ENCODE results near the gene MAP3K13.

Gene MAP3K13

DNA sequence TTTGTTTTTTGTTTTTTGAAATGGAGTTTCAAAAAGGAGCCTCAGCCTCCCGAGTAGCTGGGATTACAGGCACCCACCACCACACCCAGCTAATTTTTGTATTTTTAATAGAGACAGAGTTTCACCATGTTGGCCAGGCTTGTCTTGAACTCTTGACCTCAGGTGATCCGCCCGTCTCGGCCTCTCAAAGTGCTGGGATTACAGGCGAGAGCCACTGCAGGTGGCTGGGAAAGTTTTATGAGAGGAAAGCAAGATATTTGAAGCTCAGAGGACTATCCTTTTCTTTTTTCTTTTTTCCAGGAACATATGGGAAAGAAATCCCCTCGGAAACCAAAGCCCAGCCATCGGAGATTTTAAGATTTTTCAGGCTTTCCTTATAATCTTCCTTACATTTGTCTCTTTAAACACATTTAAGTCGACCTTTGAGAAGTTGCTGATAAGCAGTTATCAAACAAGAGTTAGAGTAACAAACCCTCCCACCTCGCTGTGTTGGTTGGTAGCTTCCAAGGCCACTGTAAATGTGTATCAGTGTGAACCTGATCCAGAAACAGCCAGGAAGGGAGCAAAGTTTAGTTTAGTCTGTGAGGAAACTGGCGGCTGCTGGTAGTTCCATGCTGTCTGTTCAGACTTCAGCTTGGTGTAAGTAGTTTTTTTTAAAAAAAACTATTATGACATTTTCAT is 34.5 kb upstream of the MAP3K13 start:
- Histone ChIP-seq H3K4me1 (ENCODE audit: control insufficient read depth, insufficient read depth, low read length) (no peaks in the 10 kb centered on the region), H3K4me3 (ENCODE audit: low read length) (no peak overlapping the region), H3K27ac (ENCODE audit: low read length) (no peak overlapping the region), H3K9me3 (ENCODE audit: control insufficient read depth, insufficient read depth, low read length) (no peaks in the 10 kb centered on the region), H3K27me3 (ENCODE audit: control insufficient read depth, insufficient read depth, low read length) (no peaks in the 10 kb centered on the region), H3K36me3 (ENCODE audit: control insufficient read depth, insufficient read depth, low read length) (no peaks in the 10 kb centered on the region)
- WGBS (ENCODE audit: insufficient coverage, insufficient read length) = no CpG with 5 or more reads among the region's 10 CpGs
- no peak for DNase-seq (ENCODE audit: low read depth, low spot score)

DNA sequence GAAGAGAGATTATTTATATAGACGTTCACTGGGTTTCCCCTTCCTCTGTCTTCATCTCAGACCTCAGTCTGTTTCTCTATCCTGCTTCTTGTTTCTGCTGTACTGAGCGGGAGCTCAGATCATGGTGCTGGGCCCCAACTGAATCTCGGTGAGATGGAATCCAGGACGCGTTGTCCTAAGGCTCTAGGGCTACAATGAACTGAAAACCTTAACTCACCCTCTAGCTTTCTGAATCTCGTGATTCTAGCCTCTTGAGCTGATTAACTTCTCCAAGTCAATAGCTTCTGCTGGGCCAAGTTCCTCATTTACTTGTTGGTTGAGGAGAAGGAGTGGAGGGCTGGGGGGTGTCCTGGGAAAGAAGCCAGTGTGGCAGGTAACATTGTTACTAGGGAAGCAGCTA is 32.7 kb upstream of the MAP3K13 start:
- H3K27ac ChIP-seq (ENCODE audit: low read length) = no peak overlapping the region
- no peaks in the 10 kb centered on the region for H3K27me3 ChIP-seq (ENCODE audit: control insufficient read depth, insufficient read depth, low read length)
- DNase-seq (ENCODE audit: low read depth, low spot score) = no peak
- H3K4me1 ChIP-seq (ENCODE audit: control insufficient read depth, insufficient read depth, low read length) = no peaks in the 10 kb centered on the region
- H3K4me3 ChIP-seq (ENCODE audit: low read length) = no peak overlapping the region
- no peaks in the 10 kb centered on the region for H3K9me3 ChIP-seq (ENCODE audit: control insufficient read depth, insufficient read depth, low read length)
- H3K36me3 ChIP-seq (ENCODE audit: control insufficient read depth, insufficient read depth, low read length) = no peaks in the 10 kb centered on the region
- no CpG with 5 or more reads among the region's 6 CpGs for WGBS (ENCODE audit: insufficient coverage, insufficient read length)

DNA sequence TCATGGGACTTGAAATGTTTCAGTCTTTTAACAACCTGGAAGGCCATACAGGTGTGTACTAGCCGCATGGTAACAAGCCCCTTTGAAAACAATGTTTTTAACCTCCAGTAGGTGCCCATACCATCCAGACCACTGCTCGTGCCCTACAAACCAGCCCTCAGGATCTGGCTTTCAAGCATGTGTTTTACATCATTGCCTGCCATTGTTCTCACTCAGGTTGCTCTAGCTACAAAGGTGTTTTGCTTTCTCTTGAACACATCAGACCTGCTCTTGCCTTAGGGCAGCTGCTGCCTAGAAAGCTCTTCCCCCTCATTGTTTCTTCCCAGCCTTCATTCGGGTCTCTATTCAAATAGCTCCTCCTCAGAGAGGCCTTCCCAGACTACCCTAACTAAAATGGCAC is 32.3 kb upstream of the MAP3K13 start:
- no peak overlapping the region for H3K4me3 ChIP-seq (ENCODE audit: low read length)
- no peak for DNase-seq (ENCODE audit: low read depth, low spot score)
- no peaks in the 10 kb centered on the region for H3K4me1 ChIP-seq (ENCODE audit: control insufficient read depth, insufficient read depth, low read length)
- no peaks in the 10 kb centered on the region for H3K36me3 ChIP-seq (ENCODE audit: control insufficient read depth, insufficient read depth, low read length)
- H3K9me3 ChIP-seq (ENCODE audit: control insufficient read depth, insufficient read depth, low read length) = no peaks in the 10 kb centered on the region
- no CpG with 5 or more reads among the region's 3 CpGs for WGBS (ENCODE audit: insufficient coverage, insufficient read length)
- no peaks in the 10 kb centered on the region for H3K27me3 ChIP-seq (ENCODE audit: control insufficient read depth, insufficient read depth, low read length)
- H3K27ac ChIP-seq (ENCODE audit: low read length) = no peak overlapping the region

DNA sequence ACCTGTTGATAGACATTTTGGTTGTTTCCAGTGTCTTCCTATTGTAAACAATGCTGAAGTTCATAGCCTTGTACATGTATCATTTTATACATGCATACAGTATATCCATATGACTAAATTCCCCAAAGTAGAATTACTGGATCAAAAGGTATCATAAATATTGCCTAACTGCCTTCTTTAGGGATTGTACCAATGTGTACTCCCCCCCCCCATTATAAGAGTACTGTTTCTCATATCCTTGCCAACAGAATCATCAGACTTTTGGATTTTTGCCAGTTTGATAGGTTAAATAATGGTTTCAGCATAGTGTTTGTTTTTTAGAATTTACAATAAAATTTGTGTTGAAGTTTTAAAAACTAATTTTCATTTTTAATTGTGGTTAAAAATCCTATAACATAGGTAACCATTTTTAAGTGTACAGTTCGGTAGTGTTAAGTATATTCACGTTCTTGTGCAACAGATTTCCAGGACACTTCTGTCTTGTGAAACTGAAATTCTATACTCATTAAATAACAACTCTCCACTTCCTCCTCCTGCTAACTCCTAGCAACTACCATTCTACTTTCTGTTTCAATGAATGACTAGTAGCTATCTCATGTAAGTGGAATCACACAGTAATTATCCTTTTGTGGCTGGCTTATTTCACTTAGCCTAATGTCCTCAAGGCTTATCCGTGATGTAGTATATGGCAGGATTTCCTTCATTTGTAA is 30.8 kb upstream of the MAP3K13 start:
- Histone ChIP-seq H3K27ac (ENCODE audit: low read length) (no peak overlapping the region), H3K9me3 (ENCODE audit: control insufficient read depth, insufficient read depth, low read length) (no peaks in the 10 kb centered on the region), H3K36me3 (ENCODE audit: control insufficient read depth, insufficient read depth, low read length) (no peaks in the 10 kb centered on the region), H3K27me3 (ENCODE audit: control insufficient read depth, insufficient read depth, low read length) (no peaks in the 10 kb centered on the region), H3K4me1 (ENCODE audit: control insufficient read depth, insufficient read depth, low read length) (no peaks in the 10 kb centered on the region), H3K4me3 (ENCODE audit: low read length) (no peak overlapping the region)
- no peak for DNase-seq (ENCODE audit: low read depth, low spot score)
- WGBS (ENCODE audit: insufficient coverage, insufficient read length) = no CpG with 5 or more reads among the region's 3 CpGs

DNA sequence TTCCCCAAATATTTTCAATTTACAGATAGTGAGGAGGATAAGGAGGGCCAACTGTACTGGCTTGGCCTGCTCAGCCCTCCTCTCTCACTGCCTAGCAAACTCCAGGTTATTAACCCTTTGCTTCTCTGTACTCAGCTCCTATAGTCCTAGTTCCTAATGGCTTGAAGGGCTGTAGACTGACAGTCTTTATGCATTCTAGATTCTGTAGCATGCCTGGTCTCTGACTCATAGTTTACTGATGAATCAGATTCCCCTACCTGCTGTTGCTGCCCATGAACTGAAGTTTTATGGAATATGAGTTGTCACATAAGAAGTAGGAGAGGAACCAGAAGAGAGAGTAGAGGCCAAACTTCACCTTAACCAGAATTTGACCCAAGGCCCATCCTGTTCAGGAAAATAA is 27.1 kb upstream of the MAP3K13 start:
- Histone ChIP-seq H3K4me1 (ENCODE audit: control insufficient read depth, insufficient read depth, low read length) (no peaks in the 10 kb centered on the region), H3K27ac (ENCODE audit: low read length) (no peak overlapping the region)
- no peak for DNase-seq (ENCODE audit: low read depth, low spot score)

DNA sequence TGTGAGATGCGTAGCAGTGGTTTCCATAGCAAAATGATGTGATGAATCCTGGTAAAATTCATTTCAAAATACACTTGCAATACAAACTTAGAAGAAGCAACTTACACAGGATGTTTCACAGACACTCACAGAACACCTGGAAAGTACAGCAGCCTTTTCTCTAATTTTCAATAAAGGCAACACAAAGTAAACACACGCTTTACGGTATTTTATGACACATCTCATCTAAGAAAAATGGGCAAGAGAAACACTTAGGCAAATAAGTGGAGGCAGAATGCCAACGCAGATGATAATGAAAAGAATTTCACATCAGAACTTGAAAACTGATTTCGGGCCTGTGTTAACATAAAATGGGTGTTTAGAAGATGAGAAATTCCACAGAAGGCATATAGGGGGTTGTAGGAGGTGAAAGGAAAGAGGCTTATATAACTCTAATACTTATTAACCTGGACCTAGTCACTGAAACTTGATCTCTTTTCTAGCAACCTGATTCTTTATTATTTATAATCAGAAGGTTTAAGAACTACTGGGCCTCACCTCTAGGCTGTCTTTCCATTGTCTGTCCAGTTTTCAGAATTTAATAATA is 25.6 kb upstream of the MAP3K13 start:
- H3K9me3 ChIP-seq (ENCODE audit: control insufficient read depth, insufficient read depth, low read length) = no peaks in the 10 kb centered on the region
- no peaks in the 10 kb centered on the region for H3K36me3 ChIP-seq (ENCODE audit: control insufficient read depth, insufficient read depth, low read length)
- H3K4me1 ChIP-seq (ENCODE audit: control insufficient read depth, insufficient read depth, low read length) = no peaks in the 10 kb centered on the region
- H3K4me3 ChIP-seq (ENCODE audit: low read length) = no peak overlapping the region
- DNase-seq (ENCODE audit: low read depth, low spot score) = no peak
- H3K27me3 ChIP-seq (ENCODE audit: control insufficient read depth, insufficient read depth, low read length) = no peaks in the 10 kb centered on the region
- WGBS (ENCODE audit: insufficient coverage, insufficient read length) = no CpG with 5 or more reads among the region's 5 CpGs
- H3K27ac ChIP-seq (ENCODE audit: low read length) = no peak overlapping the region

More for the DNA sequence above, 27.1 kb upstream of the MAP3K13 start:
- H3K36me3 ChIP-seq (ENCODE audit: control insufficient read depth, insufficient read depth, low read length) = no peaks in the 10 kb centered on the region
- no peaks in the 10 kb centered on the region for H3K9me3 ChIP-seq (ENCODE audit: control insufficient read depth, insufficient read depth, low read length)
- no peak overlapping the region for H3K4me3 ChIP-seq (ENCODE audit: low read length)
- H3K27me3 ChIP-seq (ENCODE audit: control insufficient read depth, insufficient read depth, low read length) = no peaks in the 10 kb centered on the region

DNA sequence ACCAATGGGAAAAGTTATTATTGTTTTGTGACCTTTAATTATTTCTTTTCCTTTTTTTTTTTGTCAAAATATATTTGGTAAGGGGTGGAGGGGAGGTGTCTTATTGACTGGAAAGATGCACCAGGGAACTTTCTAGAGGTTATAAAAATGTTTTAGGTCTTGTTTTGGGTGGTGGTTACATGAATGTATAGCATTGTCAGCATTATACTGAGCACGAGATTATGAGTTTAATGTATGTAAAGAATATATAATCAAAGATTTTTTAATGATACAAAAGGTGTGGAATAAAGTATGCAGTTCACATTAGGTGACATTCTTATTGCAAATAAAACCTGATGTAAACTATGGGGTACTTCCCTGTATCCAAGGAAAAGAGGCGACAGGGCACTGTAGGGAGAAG is 23.0 kb upstream of the MAP3K13 start:
- Histone ChIP-seq H3K9me3 (ENCODE audit: control insufficient read depth, insufficient read depth, low read length) (no peaks in the 10 kb centered on the region), H3K27ac (ENCODE audit: low read length) (no peak overlapping the region), H3K4me1 (ENCODE audit: control insufficient read depth, insufficient read depth, low read length) (no peaks in the 10 kb centered on the region), H3K36me3 (ENCODE audit: control insufficient read depth, insufficient read depth, low read length) (no peaks in the 10 kb centered on the region), H3K27me3 (ENCODE audit: control insufficient read depth, insufficient read depth, low read length) (no peaks in the 10 kb centered on the region), H3K4me3 (ENCODE audit: low read length) (no peak overlapping the region)
- DNase-seq (ENCODE audit: low read depth, low spot score) = no peak
- 100% methylated on average over 1 of the region's 2 CpGs for WGBS (ENCODE audit: insufficient coverage, insufficient read length)

DNA sequence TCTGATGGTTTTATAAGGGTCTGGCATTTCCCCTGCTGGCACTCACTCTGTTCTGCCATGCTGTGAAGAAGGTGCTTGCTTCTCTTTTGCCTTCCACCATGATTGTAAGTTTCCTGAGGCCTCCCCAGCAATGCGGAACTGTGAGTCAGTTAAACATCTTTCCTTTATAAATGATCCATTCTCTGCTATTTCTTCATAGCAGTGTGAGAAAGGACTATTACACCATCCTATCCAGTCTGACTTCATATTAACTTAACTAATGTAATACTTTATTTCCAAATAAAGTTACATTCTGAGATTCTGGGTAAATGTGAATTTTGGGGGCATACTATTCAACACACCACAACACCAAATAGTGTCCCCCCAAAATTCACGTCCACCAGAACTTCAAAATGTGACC is 22.2 kb upstream of the MAP3K13 start:
- Histone ChIP-seq H3K36me3 (ENCODE audit: control insufficient read depth, insufficient read depth, low read length) (no peaks in the 10 kb centered on the region), H3K4me3 (ENCODE audit: low read length) (no peak overlapping the region), H3K27ac (ENCODE audit: low read length) (no peak overlapping the region), H3K27me3 (ENCODE audit: control insufficient read depth, insufficient read depth, low read length) (no peaks in the 10 kb centered on the region), H3K9me3 (ENCODE audit: control insufficient read depth, insufficient read depth, low read length) (no peaks in the 10 kb centered on the region), H3K4me1 (ENCODE audit: control insufficient read depth, insufficient read depth, low read length) (no peaks in the 10 kb centered on the region)
- no CpG with 5 or more reads among the region's 2 CpGs for WGBS (ENCODE audit: insufficient coverage, insufficient read length)
- no peak for DNase-seq (ENCODE audit: low read depth, low spot score)

DNA sequence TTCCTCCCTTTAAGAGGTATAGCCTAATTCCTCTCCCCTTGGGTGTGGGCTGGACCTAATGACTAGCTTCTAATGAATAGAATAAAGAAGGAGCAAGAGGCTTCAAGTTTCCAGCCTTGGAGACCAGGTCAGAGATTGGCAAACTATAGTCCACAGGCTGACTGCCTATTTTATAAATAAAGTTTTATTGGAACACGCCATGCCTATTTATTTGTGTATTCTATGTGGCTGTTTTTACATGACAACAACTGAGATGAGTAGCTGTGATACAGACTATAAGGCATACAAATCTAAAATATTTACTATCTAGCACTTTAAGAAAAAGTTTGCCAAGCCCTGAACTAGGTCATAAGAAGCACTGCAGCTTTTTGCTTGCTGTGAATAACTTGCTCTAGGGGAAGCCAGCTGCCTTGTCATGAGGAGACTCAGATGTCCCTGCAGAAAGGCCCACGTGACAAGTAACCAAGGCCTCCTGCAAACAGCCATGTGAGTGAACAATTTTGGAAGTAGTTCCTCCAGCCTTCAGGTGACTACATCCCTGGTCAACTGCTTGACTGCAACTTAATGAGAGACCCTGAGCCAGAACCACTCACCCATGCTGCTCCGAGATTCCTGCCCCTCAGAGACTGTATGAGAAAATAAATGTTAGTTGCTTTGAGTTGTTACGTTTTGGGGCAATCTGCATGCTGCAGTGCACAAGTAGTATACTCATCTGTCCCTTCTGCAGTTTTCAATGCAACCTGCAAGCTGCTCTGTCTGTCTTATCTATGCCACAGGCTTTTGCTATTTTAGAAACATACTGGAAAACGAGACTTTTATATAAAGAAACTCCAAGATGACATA is 21.1 kb upstream of the MAP3K13 start:
- Histone ChIP-seq H3K9me3 (ENCODE audit: control insufficient read depth, insufficient read depth, low read length) (no peaks in the 10 kb centered on the region), H3K4me3 (ENCODE audit: low read length) (no peak overlapping the region), H3K36me3 (ENCODE audit: control insufficient read depth, insufficient read depth, low read length) (no peaks in the 10 kb centered on the region), H3K27ac (ENCODE audit: low read length) (no peak overlapping the region), H3K27me3 (ENCODE audit: control insufficient read depth, insufficient read depth, low read length) (no peaks in the 10 kb centered on the region), H3K4me1 (ENCODE audit: control insufficient read depth, insufficient read depth, low read length) (no peaks in the 10 kb centered on the region)
- no CpG with 5 or more reads among the region's 5 CpGs for WGBS (ENCODE audit: insufficient coverage, insufficient read length)
- no peak for DNase-seq (ENCODE audit: low read depth, low spot score)

DNA sequence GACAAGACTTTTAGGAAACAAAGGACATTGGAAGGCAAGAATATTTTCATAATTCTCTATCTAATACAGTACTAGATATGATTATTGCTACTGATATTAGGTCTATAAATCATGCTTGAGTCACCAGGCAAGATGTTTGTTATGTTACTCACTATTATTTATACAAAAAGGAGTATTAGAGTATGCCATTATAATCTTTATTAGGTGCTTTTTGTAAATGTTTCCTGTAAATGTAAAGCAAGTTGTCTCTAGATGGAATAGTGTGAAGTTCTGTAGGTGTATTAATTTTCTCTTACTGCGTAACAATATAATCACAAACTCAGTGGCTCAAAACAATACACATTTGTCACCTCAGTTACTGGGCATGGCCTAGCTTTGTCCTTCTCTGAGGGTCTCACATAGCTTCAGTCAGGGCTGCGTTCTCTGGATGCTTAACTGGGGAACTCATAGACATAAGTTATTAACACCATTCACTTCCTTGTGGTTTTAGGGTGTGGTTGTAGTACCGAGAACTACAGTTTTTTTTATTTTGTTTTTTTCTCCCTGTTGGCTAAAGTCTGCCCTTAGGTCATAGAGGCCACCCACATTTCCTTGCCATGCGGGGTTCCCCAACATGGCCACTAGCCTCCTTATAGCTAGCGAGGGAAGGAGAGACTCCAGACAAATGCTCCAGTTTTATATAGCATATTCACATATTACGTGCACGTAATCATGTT is 20.3 kb upstream of the MAP3K13 start:
- WGBS (ENCODE audit: insufficient coverage, insufficient read length) = no CpG with 5 or more reads among the region's 7 CpGs
- no peaks in the 10 kb centered on the region for H3K36me3 ChIP-seq (ENCODE audit: control insufficient read depth, insufficient read depth, low read length)
- H3K27ac ChIP-seq (ENCODE audit: low read length) = no peak overlapping the region
- H3K4me3 ChIP-seq (ENCODE audit: low read length) = no peak overlapping the region
- H3K27me3 ChIP-seq (ENCODE audit: control insufficient read depth, insufficient read depth, low read length) = no peaks in the 10 kb centered on the region
- H3K9me3 ChIP-seq (ENCODE audit: control insufficient read depth, insufficient read depth, low read length) = no peaks in the 10 kb centered on the region
- no peaks in the 10 kb centered on the region for H3K4me1 ChIP-seq (ENCODE audit: control insufficient read depth, insufficient read depth, low read length)
- DNase-seq (ENCODE audit: low read depth, low spot score) = no peak
